ENCODE measurements around the gene MAB21L4. TPM values are rescaled to one million over a fixed set of nuclear protein-coding genes. Genes with fewer than 3 reads are reported as not detected.
"Not testable (repeated sequence)": the region's sequence is repeated elsewhere in the genome, so short reads cannot be mapped to it uniquely, and the experiment has no call there.

Gene MAB21L4
- total RNA-seq, 8 experiments from 2014 or later, result 0.08 to 0.38 (median 0.21) TPM; not detected in 4

DNA sequence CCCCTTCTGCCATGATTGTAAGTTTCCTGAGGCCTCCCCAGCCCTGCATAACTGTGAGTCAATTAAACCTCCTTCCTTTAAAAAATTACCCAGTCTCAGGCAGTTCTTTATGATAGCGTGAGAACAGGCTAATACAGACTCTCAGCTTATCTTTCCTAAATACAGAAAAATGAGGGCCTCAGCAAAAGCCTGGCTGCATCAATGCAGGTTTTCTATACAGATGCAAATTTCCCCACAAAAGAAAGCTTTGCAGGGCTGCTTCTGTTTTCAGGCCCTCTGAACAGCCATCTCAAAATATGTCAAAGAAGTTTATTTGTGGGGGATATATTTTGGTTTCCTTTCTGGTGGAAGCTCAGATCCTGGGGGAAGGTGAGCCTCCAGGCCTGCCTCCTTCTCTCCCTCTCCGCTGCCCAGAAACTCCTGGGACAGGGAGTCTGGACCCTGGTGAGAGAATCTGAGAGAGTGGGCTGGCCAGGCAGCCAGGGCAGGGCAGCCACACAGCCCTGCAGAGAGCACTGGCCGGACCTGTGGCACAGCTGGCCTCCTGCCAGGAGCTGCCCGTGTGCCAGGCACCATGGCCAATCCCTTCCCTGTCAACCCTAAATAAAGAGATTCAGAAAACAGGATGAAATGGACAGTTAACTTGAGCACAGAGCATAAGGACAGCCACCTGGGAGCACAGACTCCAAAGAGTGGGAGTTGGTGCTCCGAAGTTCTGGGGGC lies 48.9 kb downstream of the MAB21L4 start:
- in situ Hi-C loops (cut with MboI; ENCODE audit: low pct_unique_long_range_greater_than_20kb in 2 of 9, low sequenced_read_pairs in 9 of 9, unreplicated experiment in 9 of 9), result no loop called here
- Histone ChIP-seq H3K4me1 (replicated peaks in 1 of 2) (peaks cover 0 to 10% of the 10 kb centered on the region in 2 donors), H3K27ac (peak overlapping the region in 1 of 2 donors; percentile 63), H3K4me3 (no peak overlapping the region)
- ATAC-seq (replicated peaks in 6 of 8), result peak in 5 of 8 experiments; percentile 28 to 57 (median 44)
- 50 to 83% (median 70%) methylated on average over 1 to 3 of the region's 5 CpGs; no CpG with 5 or more reads in 2 of the 10 experiments for WGBS, 10 experiments

GRCh38 chr2:240846309-240846708 lies 49.6 kb downstream of the MAB21L4 start:
- ATAC-seq (replicated peaks in 6 of 8); in situ Hi-C loops (cut with MboI; ENCODE audit: low pct_unique_long_range_greater_than_20kb in 2 of 9, low sequenced_read_pairs in 9 of 9, unreplicated experiment in 9 of 9); H3K27ac ChIP-seq; H3K4me3 ChIP-seq; H3K4me1 ChIP-seq (replicated peaks in 1 of 2): not testable (repeated sequence)
- WGBS, 10 experiments, result 33 to 100% (median 78%) methylated on average over 2 of the region's 2 CpGs; no CpG with 5 or more reads in 7 of the 10 experiments

DNA sequence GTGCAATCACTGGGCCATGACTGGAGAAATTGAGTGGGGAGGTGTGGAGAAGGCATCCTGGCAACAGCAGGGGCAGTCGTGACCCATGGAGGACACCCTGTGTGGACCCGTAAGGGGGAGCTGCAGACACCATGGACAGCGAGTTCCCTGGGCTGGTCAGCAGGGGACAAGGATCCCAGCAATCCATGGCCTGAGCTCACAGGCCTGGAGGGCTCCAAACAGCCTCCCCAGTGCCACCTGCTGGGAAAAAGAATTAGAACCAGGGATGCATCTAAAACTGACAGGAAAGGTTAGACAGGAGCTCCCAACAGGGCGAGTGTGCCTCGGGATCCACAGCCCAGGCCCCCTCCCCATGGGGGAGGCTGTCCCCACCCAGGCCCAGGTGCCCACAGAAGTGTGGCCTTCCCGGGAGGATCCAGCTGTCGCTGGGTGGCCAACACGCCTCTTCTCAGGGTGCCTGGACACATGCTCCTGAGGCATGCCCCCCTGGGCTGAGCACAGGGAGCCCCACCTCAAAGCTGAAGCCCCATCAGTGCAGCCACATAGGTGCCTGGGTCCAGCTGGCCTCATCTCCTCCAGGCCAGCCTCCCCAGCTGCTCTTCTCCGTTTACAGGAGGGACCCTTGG lies 55.4 kb downstream of the MAB21L4 start:
- Histone ChIP-seq H3K4me1 (replicated peaks in 1 of 2) (peaks cover 0 to 10% of the 10 kb centered on the region in 2 donors), H3K4me3 (no peak overlapping the region), H3K27ac (no peak overlapping the region)
- peak; percentile 80 to 98 (median 90) for ATAC-seq (replicated peaks in 6 of 8)
- in situ Hi-C loops (cut with MboI; ENCODE audit: low pct_unique_long_range_greater_than_20kb in 2 of 9, low sequenced_read_pairs in 9 of 9, unreplicated experiment in 9 of 9), result no loop called here
- WGBS, 10 experiments, result 27 to 29% methylated on average over 1 to 2 of the region's 9 CpGs; no CpG with 5 or more reads in 8 of the 10 experiments

- no peak overlapping the region for H3K27ac ChIP-seq
- 50 to 100% (median 80%) methylated on average over 1 to 2 of the region's 28 CpGs; no CpG with 5 or more reads in 6 of the 10 experiments for WGBS, 10 experiments
- ATAC-seq (replicated peaks in 6 of 8), result peak in 7 of 8 experiments; percentile 11 to 80 (median 62)
Measured at GRCh38 chr2:240839152-240840143, 56.5 kb downstream of the MAB21L4 start.

DNA sequence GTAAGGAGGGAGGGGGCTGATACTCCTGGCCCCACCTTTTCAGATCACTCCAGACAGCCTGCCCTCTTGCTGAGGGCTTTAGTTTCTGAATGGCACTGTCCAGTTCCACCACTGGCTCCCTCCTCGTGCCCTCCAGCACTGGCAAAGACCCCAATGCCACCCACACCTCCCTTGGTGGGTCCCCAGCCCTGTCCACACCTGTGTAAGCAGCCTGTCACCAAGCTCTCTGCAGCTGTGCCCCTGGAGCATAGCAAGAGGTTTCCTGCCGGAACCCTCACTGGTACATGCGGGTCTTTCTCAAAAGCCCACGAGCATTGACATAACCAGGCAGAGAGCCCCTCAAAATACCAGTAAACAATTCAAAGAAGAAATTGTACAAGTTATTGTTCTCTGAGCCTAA lies 58.3 kb downstream of the MAB21L4 start:
- in situ Hi-C loops (cut with MboI; ENCODE audit: low pct_unique_long_range_greater_than_20kb in 2 of 9, low sequenced_read_pairs in 9 of 9, unreplicated experiment in 9 of 9), result no loop called here
- WGBS, 10 experiments, result 60 to 92% (median 73%) methylated on average over 1 to 3 of the region's 4 CpGs; no CpG with 5 or more reads in 2 of the 10 experiments
- ATAC-seq (replicated peaks in 6 of 8), result no peak
- Histone ChIP-seq H3K4me1 (replicated peaks in 1 of 2) (peaks cover 14 to 26% of the 10 kb centered on the region in 2 donors), H3K4me3 (no peak overlapping the region), H3K27ac (no peak overlapping the region)

More at GRCh38 chr2:240839152-240840143, 56.5 kb downstream of the MAB21L4 start:
- Histone ChIP-seq H3K4me1 (replicated peaks in 1 of 2) (peaks cover 0 to 11% of the 10 kb centered on the region in 2 donors), H3K4me3 (no peak overlapping the region)
- in situ Hi-C loops (cut with MboI; ENCODE audit: low pct_unique_long_range_greater_than_20kb in 2 of 9, low sequenced_read_pairs in 9 of 9, unreplicated experiment in 9 of 9), result no loop called here

DNA sequence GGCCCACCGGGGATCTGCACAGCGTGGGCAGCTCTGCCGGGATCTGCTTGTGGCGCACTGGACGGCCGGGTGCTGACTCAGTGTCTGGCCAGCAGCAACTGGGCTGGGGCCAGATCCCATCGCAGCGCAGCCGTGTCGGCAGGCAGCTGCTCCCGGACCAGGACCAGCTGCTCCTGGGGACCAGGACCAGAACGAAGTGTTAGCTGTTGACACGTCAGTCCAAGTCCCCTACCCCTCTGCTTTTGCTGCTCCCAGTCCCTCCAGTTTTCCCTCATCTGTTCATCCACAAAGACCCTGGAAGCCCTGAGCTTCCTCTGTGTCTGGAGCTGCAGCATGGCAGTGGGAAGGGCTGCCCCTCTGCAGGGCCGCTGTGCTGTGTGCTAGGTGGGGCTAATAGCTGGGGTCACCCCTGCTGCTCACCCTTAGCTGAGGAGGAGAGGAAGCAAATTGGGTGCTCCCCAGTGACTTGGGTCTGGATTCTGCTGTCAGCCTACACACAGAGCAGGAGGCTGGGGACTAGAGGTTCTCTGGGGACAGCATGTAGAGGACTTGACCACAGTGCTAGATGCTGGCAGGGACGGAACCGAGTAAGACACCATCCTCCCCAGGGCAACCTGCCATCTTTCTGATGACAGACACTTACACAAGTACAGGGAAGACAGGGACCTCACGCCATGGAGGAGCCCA lies 59.0 kb downstream of the MAB21L4 start:
- WGBS, 10 experiments, result 0 to 100% (median 40%) methylated on average over 1 to 3 of the region's 17 CpGs; no CpG with 5 or more reads in 5 of the 10 experiments
- peak in 2 of 8 experiments; percentile 10 to 56 for ATAC-seq (replicated peaks in 6 of 8)
- in situ Hi-C loops (cut with MboI; ENCODE audit: low pct_unique_long_range_greater_than_20kb in 2 of 9, low sequenced_read_pairs in 9 of 9, unreplicated experiment in 9 of 9), result no loop called here
- Histone ChIP-seq H3K27ac (no peak overlapping the region), H3K4me1 (replicated peaks in 1 of 2) (peaks cover 16 to 28% of the 10 kb centered on the region in 2 donors), H3K4me3 (no peak overlapping the region)

Other genes with a start within 250 kb of the MAB21L4 start
- gene AQP12B, start 213.3 kb downstream of the MAB21L4 start, total RNA-seq, result under 1 TPM in 7 of 8 experiments, not detected in 1; 0.05 to 0.52 (median 0.21) TPM
- not detected for gene AQP12A, start 204.3 kb downstream of the MAB21L4 start, total RNA-seq
- 100 to 1,000 TPM in 5 of 8 experiments, 1 to 10 TPM in 2, under 1 TPM in 1; 0.36 to 180 (median 118) TPM for gene KIF1A, start 75.9 kb downstream of the MAB21L4 start, total RNA-seq
- gene AGXT, start 27.3 kb downstream of the MAB21L4 start, total RNA-seq, result under 1 TPM in 5 of 8 experiments, not detected in 3; 0.14 to 1.00 (median 0.38) TPM
- 1 to 10 TPM in 1 of 8 experiments, under 1 TPM in 5, not detected in 2; 0.29 to 3.4 (median 0.64) TPM for gene CROCC2, start 10.2 kb upstream of the MAB21L4 start, total RNA-seq
- gene SNED1, start 102.5 kb upstream of the MAB21L4 start, total RNA-seq, result 10 to 100 TPM in 1 of 8 experiments, 1 to 10 TPM in 4, under 1 TPM in 3; 0.71 to 15.4 (median 2.8) TPM
- gene MTERF4, start 206.1 kb upstream of the MAB21L4 start, total RNA-seq, result 10 to 100 TPM; 21.6 to 39.3 (median 30.5) TPM

All from motor neuron (in vitro differentiated cells).